Activated T-cell treated with anti-CD3 and anti-CD28 coated beads, Interleukin-2, amount 50 U/mL, for 72 hours (primary cell): ENCODE measurements around the gene MAP7D1. TPM values are rescaled to one million over a fixed set of nuclear protein-coding genes. Genes with fewer than 3 reads are reported as not detected.
"Not testable (repeated sequence)": the region's sequence is repeated elsewhere in the genome, so short reads cannot be mapped to it uniquely, and the experiment has no call there.

Experiments used
- ATAC-seq, 2 donors: fragments of 150-1000 bp; cut with Tn5 transposase; replicated peaks in 1 of 2; 2 replicates each; pipeline ENCODE4 v1.10.0; 2021; ENCODE audit warnings: moderate library complexity in 2 of 2, mild to moderate bottlenecking in 1 of 2
- DNase-seq, 2 donors: peaks; one replicate each; pipeline ENCODE4 v3.0.0; 2021 to 2022; ENCODE audit warnings: mixed read lengths in 1 of 2
- H3K27ac Mint-ChIP-seq: one replicate; pipeline ENCODE4 v1.8.0; 2022; ENCODE audit warnings: mild to moderate bottlenecking, moderate library complexity, mixed read lengths
- H3K27me3 Mint-ChIP-seq: one replicate; pipeline ENCODE4 v1.8.0; 2022; ENCODE audit warnings: low read depth, mixed read lengths
- H3K36me3 Mint-ChIP-seq, 2 donors: one replicate each; pipeline ENCODE4 v1.8.0; 2022; ENCODE audit warnings: mixed read lengths in 2 of 2, mild to moderate bottlenecking in 1 of 2; ENCODE audit not compliant: insufficient read depth in 2 of 2
- H3K4me1 Mint-ChIP-seq: one replicate; pipeline ENCODE4 v1.8.0; 2022; ENCODE audit warnings: low read depth, mixed read lengths
- H3K4me3 Mint-ChIP-seq, 2 donors: one replicate each; pipeline ENCODE4 v1.8.0; 2022; ENCODE audit warnings: mild to moderate bottlenecking in 2 of 2, mixed read lengths in 2 of 2, moderate library complexity in 2 of 2
- H3K9me3 Mint-ChIP-seq, 2 donors: one replicate each; pipeline ENCODE4 v1.8.0; 2022; ENCODE audit warnings: mixed read lengths in 2 of 2
- total RNA-seq, 2 donors: library from RNA; stranded (reverse); gene quantifications; one replicate each; pipeline ENCODE4 v1.2.3, GENCODE V29; 2022

Gene MAP7D1
- total RNA-seq, 2 donors from 2014 or later: 131 to 142 TPM

GRCh38 chr1:36217670-36218069, 61.7 kb downstream of the MAP7D1 start:
- H3K4me1 Mint-ChIP-seq: peaks cover 14% of the 10 kb centered on the region
- no peak for ATAC-seq
- H3K27ac Mint-ChIP-seq: no peak overlapping the region
- DNase-seq: no peak
- H3K4me3 Mint-ChIP-seq: no peak overlapping the region
- H3K27me3 Mint-ChIP-seq: no peaks in the 10 kb centered on the region
- no peaks in the 10 kb centered on the region for H3K36me3 Mint-ChIP-seq
- H3K9me3 Mint-ChIP-seq: no peaks in the 10 kb centered on the region

GRCh38 chr1:36221901-36222300, 65.9 kb downstream of the MAP7D1 start:
- not testable (repeated sequence) for H3K27ac Mint-ChIP-seq, ATAC-seq, H3K9me3 Mint-ChIP-seq, DNase-seq, H3K4me3 Mint-ChIP-seq, H3K27me3 Mint-ChIP-seq
- H3K4me1 Mint-ChIP-seq: peaks cover 39% of the 10 kb centered on the region
- peaks cover 6 to 19% of the 10 kb centered on the region in 2 donors for H3K36me3 Mint-ChIP-seq

- H3K27me3 Mint-ChIP-seq: no peaks in the 10 kb centered on the region
- H3K4me1 Mint-ChIP-seq: peaks cover 38% of the 10 kb centered on the region
- H3K36me3 Mint-ChIP-seq: peaks cover 9 to 24% of the 10 kb centered on the region in 2 donors
- H3K4me3 Mint-ChIP-seq: peak overlapping the region; percentile 89 to 97
- no peak for DNase-seq
- ATAC-seq: no peak
- peak overlapping the region; percentile 98 for H3K27ac Mint-ChIP-seq
- no peaks in the 10 kb centered on the region for H3K9me3 Mint-ChIP-seq
These were observed 66.8 kb downstream of the MAP7D1 start for GRCh38 chr1:36222481-36223380.

DNA sequence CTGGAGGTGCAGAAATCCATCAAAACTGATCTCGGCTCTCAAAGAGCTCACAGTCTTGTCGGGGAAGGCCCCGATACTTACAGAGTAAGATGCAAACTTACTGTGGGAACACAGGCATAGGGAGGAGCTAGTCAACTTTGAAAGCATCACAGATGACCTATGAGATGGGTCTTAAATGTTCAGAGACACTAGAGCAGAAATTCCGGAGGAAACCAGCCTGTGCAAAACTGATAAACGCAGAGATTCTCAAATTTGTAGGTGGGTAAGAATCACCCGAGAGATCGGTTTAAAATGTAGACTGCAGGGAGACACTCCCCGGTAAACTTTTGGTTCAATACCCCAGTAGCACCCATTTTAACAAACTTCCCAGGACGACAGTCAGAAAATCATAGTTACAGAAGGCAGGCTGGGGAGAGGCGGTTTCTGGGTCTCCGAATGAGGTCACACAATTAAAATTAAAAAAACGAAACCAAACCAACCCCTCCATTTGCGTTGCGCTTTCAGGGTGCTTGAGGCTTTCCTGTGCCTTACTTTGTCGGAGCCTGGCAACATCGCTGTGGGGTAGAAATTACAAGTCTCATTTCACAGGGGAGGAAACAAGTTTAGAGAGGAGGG, 67.5 kb downstream of the MAP7D1 start:
- ATAC-seq: peak; percentile 28 to 42
- Mint-ChIP-seq H3K4me1 (peaks cover 36% of the 10 kb centered on the region), H3K9me3 (no peaks in the 10 kb centered on the region), H3K27me3 (no peaks in the 10 kb centered on the region), H3K36me3 (peaks cover 9 to 24% of the 10 kb centered on the region in 2 donors), H3K4me3 (peak overlapping the region; percentile 89 to 97), H3K27ac (peak overlapping the region; percentile 98)
- DNase-seq: peak; percentile 42 to 57

GRCh38 chr1:36223996-36224536, 68.1 kb downstream of the MAP7D1 start, which contains the start of gene THRAP3:
Gene THRAP3 (plus strand): TSS chr1:36224443. CDS start chr1:36282564, 58,121 bp downstream.
- Mint-ChIP-seq H3K36me3 (peaks cover 9 to 24% of the 10 kb centered on the region in 2 donors), H3K4me3 (peak within 1 kb of the TSS; percentile 89 to 97), H3K9me3 (no peaks in the 10 kb centered on the region), H3K27ac (peak within 1 kb of the TSS; percentile 98), H3K27me3 (no peaks in the 10 kb centered on the region), H3K4me1 (peaks cover 36% of the 10 kb centered on the region)
- peak; percentile 93 to 94 for ATAC-seq
- peak; percentile 100 for DNase-seq

DNA sequence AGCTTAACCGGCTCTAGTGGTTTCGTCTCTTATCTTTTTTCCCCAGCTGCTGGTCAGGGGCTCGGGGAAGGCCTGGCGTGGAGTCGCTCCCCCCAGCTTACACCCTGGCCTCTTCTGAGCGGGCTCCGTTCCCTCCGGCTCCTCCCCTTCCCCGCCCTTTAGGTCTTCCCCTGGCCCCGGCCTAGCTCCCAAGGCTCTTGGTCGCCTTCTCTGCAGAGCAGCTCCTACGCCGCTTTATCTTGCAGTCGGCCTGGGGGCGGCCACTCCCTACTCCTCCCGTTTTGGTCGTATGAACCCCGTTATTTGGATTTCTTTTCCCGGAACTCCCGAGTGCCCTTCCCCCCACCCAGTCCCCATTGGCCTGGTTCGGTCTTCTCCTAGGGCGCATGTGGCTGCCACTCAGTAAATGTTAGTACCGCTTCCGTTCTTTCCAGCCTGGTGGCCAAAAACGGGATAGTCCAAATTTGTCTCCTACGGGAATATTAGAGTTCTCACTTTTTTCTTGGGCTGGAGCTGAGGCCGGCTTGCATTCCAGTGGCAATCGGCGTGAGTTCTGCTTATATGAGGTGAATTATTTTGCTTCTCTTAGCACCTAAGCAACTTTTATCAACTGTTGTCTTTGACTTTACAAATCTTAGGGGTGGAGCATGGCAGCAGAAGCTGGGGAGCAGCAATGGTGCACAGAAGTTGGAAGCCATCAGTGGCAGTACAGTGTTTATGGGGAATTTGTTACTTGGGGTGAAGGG, 68.8 kb downstream of the MAP7D1 start:
- Mint-ChIP-seq H3K36me3 (peaks cover 9 to 24% of the 10 kb centered on the region in 2 donors), H3K4me3 (peak overlapping the region; percentile 89 to 97), H3K27ac (peak overlapping the region; percentile 98), H3K9me3 (no peaks in the 10 kb centered on the region), H3K4me1 (peaks cover 36% of the 10 kb centered on the region), H3K27me3 (no peaks in the 10 kb centered on the region)
- peak; percentile 72 for ATAC-seq
- DNase-seq: peak in 1 of 2 donors; percentile 88

- H3K36me3 Mint-ChIP-seq: peaks cover 9 to 24% of the 10 kb centered on the region in 2 donors
- peak overlapping the region; percentile 89 to 97 for H3K4me3 Mint-ChIP-seq
- DNase-seq (no peak), ATAC-seq (no peak)
- peak overlapping the region; percentile 98 for H3K27ac Mint-ChIP-seq
- no peaks in the 10 kb centered on the region for H3K9me3 Mint-ChIP-seq
- no peaks in the 10 kb centered on the region for H3K27me3 Mint-ChIP-seq
- H3K4me1 Mint-ChIP-seq: peaks cover 39% of the 10 kb centered on the region
These were observed 69.4 kb downstream of the MAP7D1 start for GRCh38 chr1:36225283-36225899.

- peaks cover 51% of the 10 kb centered on the region for H3K4me1 Mint-ChIP-seq
- H3K27me3 Mint-ChIP-seq, ATAC-seq, H3K27ac Mint-ChIP-seq, H3K9me3 Mint-ChIP-seq, DNase-seq, H3K4me3 Mint-ChIP-seq: not testable (repeated sequence)
- H3K36me3 Mint-ChIP-seq: peaks cover 10 to 41% of the 10 kb centered on the region in 2 donors
These were observed 74.3 kb downstream of the MAP7D1 start for GRCh38 chr1:36230279-36230678.

Other genes starting within 250 kb of the MAP7D1 start
- gene AGO3, start 225.1 kb upstream of the MAP7D1 start, total RNA-seq: 10 to 100 TPM; 30.1 to 35.9 TPM
- gene TEKT2, start 72.1 kb upstream of the MAP7D1 start, total RNA-seq: under 1 TPM; 0.17 to 0.37 TPM
- 10 to 100 TPM; 23.2 to 28.9 TPM for gene ADPRS, start 67.3 kb upstream of the MAP7D1 start, total RNA-seq
- gene COL8A2, start 30.9 kb upstream of the MAP7D1 start, total RNA-seq: under 1 TPM; 0.07 to 0.09 TPM
- 10 to 100 TPM; 46.2 to 56.2 TPM for gene TRAPPC3, start 6.7 kb upstream of the MAP7D1 start, total RNA-seq
- gene THRAP3, start 68.3 kb downstream of the MAP7D1 start, total RNA-seq: 100 to 1,000 TPM; 108 to 110 TPM
- 10 to 100 TPM in 1 of 2 donors, 1 to 10 TPM in 1; 8.1 to 16.3 TPM for gene SH3D21, start 150.2 kb downstream of the MAP7D1 start, total RNA-seq
- gene EVA1B, start 167.5 kb downstream of the MAP7D1 start, total RNA-seq: 1 to 10 TPM; 8.0 to 9.4 TPM
- 10 to 100 TPM; 56.1 to 63.5 TPM for gene STK40, start 229.8 kb downstream of the MAP7D1 start, total RNA-seq
- 10 to 100 TPM; 56.5 to 66.2 TPM for gene LSM10, start 241.7 kb downstream of the MAP7D1 start, total RNA-seq